ENCODE results near the gene COPS7A.
A peak's percentile ranks its signal among the peaks of the same experiment; 100 is the strongest.

The COPS7A gene

GRCh38 chr12:6752167-6752920, 28.5 kb downstream of the COPS7A start:
- DNase-seq: peak; percentile 55

- DNase-seq: peak; percentile 99
Observed at GRCh38 chr12:6752921-6753771, 29.3 kb downstream of the COPS7A start, which contains the start of gene MLF2. Gene MLF2, minus strand, starts transcription at chr12:6753141. Its CDS starts 807 bp downstream, at chr12:6752334.

- no peak for DNase-seq
Observed at GRCh38 chr12:6753772-6754356, 30.0 kb downstream of the COPS7A start.

DNA sequence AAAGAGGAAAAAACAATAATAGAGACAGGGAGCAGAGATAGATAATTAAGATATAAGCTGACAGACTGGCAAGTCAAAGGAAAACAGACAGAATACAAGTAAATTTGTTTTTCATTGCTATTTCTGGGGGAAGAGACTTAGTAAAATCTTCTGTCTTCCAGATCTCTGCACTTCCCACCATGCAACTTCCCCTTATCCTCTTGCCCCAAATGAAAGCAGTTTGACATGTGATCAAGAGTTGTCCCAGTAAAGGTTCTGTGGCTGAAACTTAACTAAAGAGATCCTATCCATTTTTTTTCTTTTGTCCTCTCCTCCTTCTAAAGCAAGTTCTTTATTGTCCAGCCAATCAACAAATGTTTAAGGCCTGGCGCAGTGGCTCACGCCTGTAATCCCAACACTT, 30.6 kb downstream of the COPS7A start:
- no peak for DNase-seq

- DNase-seq: no peak
Observed at GRCh38 chr12:6757028-6757690, 33.3 kb downstream of the COPS7A start.

- DNase-seq: no peak
Observed at GRCh38 chr12:6758506-6759095, 34.8 kb downstream of the COPS7A start.

DNA sequence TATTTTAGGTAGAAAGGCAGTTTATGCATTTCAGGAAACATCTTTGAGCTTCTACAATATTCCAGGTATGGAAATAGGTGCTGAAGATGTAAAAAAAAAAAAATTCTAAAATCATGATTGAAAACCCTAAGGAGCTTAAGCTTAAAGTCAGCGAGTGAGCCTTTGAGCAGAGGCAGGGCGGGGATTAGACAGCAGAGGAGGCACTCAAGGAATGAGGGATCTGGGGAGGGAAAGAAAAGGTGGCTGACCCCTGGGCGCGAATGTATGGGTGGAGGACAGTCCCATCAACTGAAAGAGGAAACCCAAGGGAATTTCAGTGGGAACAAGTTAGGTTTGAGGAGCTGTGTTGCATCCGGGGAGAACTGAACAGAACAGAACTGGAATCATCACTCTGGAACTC, 35.9 kb downstream of the COPS7A start:
- no peak for DNase-seq

DNA sequence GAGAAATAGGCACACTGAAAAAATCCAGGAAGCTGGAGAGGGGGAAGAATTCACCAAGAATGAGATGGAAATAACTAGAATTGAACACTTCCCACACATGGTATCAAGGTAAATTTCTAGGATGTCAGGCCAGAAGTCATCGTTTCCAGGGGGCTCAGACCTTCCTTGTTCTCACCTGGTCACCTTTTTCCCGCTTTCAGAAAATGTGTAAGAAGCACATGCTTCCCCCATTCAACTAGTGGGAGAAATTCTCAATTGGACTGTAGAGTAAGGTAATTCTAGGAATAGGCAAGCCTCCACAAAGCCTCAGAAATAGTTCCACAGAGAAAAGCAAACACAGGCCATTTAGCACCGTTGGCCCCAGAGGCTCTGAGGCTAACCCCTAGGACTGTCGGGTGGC, 39.5 kb downstream of the COPS7A start:
- DNase-seq: no peak

DNA sequence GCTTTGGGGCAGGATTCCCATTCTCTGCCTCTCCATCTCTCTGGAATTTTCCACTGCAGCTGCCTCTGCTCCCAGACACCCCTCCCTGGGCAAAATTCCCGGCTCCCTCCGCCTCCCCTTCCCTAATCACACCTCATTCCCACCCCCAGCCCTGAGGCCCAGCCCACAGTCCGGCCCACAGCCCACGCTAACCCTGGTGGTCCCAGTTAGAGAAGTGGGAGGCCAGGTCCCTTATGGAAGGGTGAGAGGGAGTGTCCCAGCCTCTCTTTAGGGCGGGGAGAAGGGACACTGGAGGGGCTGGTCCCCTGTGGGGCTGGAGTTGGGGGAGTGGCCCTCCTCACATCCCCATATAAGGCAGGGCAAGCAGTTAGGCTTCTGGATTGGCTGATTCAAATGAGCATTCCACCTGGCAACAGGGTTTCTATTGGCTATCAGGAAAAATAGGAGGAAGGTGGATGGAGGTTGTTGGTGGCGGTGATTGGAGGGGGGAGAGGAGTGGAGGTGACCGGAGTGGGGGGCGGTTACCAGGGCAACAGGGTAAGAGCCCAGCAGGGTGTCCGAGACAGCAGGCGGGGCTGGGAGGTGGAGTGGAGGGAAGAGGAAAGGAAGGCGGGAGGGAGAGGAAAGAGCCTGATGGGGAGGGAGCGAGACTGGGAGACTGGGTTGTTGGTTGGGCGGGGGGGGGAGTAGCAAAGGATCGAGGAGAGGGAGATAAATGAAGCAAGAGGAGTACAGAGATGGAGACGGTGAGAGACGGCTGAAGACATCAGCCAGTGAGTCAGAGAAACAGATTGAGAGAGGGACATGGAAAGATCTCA, 40.4 kb downstream of the COPS7A start:
- peak; percentile 99 for DNase-seq

DNA sequence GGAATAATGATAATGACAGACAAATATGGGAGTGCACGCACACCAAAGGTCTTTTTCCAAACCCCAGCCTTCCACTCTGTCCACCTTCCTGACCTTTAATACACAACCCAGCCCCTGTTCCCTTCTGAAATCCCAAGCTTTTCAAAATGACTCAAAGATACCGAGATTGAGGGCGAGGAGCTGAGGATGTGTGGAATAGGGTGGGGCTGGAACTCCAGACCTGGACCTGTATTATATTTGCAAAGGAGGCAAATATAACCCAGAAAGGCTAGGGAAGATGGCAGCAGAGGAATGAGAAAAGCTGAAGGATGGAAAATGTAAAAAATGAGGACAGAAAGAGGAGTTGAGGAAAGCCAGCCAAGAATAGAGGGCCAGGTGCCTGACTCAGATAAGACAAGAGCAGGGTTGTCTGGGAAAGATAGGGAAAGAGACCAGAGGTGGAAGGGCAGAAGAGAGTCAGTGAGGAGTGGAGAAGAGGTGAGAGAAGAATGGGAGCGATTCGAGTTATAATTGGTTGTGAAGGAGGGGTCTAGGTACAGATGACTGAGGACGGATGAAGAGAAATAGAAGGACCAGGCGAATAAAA, 41.3 kb downstream of the COPS7A start:
- no peak for DNase-seq

DNA sequence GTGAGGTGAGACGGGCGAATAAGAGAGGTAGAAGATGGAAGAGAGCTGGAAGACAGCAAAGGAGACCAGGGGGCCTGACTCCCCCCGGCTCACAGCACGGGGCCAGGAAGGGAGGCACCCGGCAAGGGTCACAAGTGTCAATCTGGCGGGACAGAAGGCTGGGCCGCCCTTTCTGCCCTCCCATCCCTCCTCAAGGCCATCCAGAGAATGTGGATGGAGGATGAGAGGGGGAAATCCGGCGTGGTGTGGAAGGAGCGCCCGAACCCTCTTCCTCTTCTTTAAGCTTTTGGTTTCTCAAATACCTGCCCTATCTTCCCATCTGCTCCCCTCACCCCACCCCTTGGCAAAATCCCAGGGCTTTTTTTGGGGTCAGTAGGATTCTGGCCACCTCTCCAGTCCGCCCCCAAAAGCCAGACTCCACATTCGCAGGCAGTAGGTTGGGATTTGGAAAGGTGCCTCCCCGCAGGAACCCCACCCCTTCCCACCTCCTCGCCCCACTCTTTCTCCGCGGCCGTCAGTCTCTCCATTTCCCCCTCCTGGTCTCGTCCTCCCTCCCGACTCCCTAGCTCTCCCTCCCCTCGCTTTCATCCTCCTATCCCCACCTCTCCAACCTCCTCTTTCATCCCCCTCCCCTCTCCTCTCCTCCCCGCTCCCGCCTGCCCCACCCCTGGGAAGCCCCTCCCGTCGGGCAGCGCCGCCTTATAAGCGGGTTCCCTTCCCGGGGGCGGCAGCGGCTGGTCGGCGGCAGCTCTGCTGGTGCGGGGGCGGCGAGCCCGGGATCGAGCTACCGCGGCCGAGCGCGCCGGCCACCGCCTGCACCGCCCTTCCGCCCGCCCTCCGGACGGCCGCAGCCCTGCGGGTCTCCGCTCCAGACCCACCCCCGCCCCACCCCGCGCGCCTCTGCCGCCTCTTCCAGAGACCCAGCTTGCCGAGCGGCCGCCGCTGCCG, 42.1 kb downstream of the COPS7A start, which contains the start of gene PTMS:
Gene PTMS (plus strand): TSS at position 730 of the 948 bp plus-strand sequence. CDS start 343 bp downstream, outside the sequence.
- DNase-seq: peak; percentile 97

GRCh38 chr12:6766651-6767349, 43.0 kb downstream of the COPS7A start:
- DNase-seq: peak; percentile 57

- DNase-seq: peak; percentile 57
Observed at GRCh38 chr12:6767353-6768319, 43.8 kb downstream of the COPS7A start.

GRCh38 chr12:6768437-6768914, 44.6 kb downstream of the COPS7A start:
- peak; percentile 69 for DNase-seq

- DNase-seq: peak; percentile 87
Observed at GRCh38 chr12:6768990-6769389, 45.1 kb downstream of the COPS7A start.

- DNase-seq: no peak
Observed at GRCh38 chr12:6769666-6770065, 45.8 kb downstream of the COPS7A start.

GRCh38 chr12:6770094-6770493, 46.2 kb downstream of the COPS7A start:
- no peak for DNase-seq

- no peak for DNase-seq
Observed at GRCh38 chr12:6770600-6770999, 46.8 kb downstream of the COPS7A start.

Measured in NCI-H1694 treated with DMSO at 0.1 percent for 48 hours (cell line).